Transverse colon (tissue), 3 donors: ENCODE data around the gene MBD5.

Experiments
- EP300 ChIP-seq: sonication (generic); formaldehyde crosslinking; IDR thresholded peaks from one replicate; pipeline ENCODE4 v1.6.1; 2017; ENCODE audit warnings: antibody characterized with exemption, low read depth
- POLR2A ChIP-seq: fragments of 450-650 bp; IDR thresholded peaks from one replicate; pipeline ENCODE4 v1.6.1; 2016; ENCODE audit warnings: antibody characterized with exemption, mild to moderate bottlenecking, moderate library complexity
- TF ChIP-seq, protein P1 (sequence below), 5 experiments: fragments of 200-600 bp in 3 of 5; fragments of 450-650 bp in 2 of 5; sonication (generic) in 3 of 5; IDR thresholded peaks; 1 replicate in 2 of 5; 2 replicates in 3 of 5; pipeline ENCODE4 v1.5.1; 2016 to 2017; ENCODE audit warnings: antibody characterized with exemption in 5 of 5, inconsistent platforms in 3 of 5, mild to moderate bottlenecking in 2 of 5, moderate library complexity in 1 of 5

DNA sequence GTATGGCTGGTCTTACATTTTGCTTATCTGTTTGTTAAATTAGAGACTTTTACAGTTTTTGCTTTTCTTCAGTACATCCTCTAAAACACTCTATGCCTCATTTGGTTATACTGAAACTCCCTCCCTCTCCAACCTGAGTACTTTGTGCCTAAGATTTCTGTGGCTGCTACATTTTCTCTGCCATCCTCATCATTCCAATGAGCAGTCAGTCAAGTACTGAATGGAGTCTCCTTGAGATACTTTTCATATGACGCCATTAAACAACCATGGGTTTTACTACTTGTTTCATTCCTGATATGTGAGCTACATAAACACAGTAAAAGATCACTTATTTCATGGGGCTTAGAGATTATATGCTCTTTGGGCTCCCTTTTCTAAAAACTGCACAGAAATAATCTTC is 427.0 kb downstream of the MBD5 start:
- TF ChIP-seq POLR2A (no peak), EP300 (no peak)
- TF ChIP-seq, protein P1, sequence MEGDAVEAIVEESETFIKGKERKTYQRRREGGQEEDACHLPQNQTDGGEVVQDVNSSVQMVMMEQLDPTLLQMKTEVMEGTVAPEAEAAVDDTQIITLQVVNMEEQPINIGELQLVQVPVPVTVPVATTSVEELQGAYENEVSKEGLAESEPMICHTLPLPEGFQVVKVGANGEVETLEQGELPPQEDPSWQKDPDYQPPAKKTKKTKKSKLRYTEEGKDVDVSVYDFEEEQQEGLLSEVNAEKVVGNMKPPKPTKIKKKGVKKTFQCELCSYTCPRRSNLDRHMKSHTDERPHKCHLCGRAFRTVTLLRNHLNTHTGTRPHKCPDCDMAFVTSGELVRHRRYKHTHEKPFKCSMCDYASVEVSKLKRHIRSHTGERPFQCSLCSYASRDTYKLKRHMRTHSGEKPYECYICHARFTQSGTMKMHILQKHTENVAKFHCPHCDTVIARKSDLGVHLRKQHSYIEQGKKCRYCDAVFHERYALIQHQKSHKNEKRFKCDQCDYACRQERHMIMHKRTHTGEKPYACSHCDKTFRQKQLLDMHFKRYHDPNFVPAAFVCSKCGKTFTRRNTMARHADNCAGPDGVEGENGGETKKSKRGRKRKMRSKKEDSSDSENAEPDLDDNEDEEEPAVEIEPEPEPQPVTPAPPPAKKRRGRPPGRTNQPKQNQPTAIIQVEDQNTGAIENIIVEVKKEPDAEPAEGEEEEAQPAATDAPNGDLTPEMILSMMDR (IDR thresholded peaks at IDR 0.05), result no peak
